ENCODE data around the gene PCBP2. TPM values are rescaled to one million over a fixed set of nuclear protein-coding genes. Genes with fewer than 3 reads are reported as not detected.

The PCBP2 gene
- total and polyA plus RNA-seq, 12 donors = 255 to 1,158 (median 546) TPM

GRCh38 chr12:53466640-53467039 is 14.7 kb downstream of the PCBP2 start:
- no peak overlapping the region for H3K4me3 ChIP-seq
- H3K36me3 ChIP-seq (replicated peaks in 1 of 2) = peaks cover 0 to 100% of the 10 kb centered on the region in 2 donors
- peaks cover 10 to 34% of the 10 kb centered on the region in 2 donors for H3K4me1 ChIP-seq (replicated peaks in 1 of 2)
- no peak for DNase-seq
- TF ChIP-seq CTCF (IDR thresholded peaks at IDR 0.05) (no peak), POLR2A (IDR thresholded peaks at IDR 0.05) (no peak)
- H3K27me3 ChIP-seq = no peaks in the 10 kb centered on the region
- H3K9me3 ChIP-seq (replicated peaks in 1 of 3) = no peaks in the 10 kb centered on the region
- 69 to 75% (median 75%) methylated on average over 4 of the region's 4 CpGs for WGBS, 4 donors
- H3K27ac ChIP-seq = no peak overlapping the region
- intact Hi-C loops (cut with DNase I) = no loop called here

GRCh38 chr12:53467082-53467481 is 15.2 kb downstream of the PCBP2 start:
- Histone ChIP-seq H3K4me1 (replicated peaks in 1 of 2) (peaks cover 6 to 32% of the 10 kb centered on the region in 2 donors), H3K36me3 (replicated peaks in 1 of 2) (peaks cover 0 to 100% of the 10 kb centered on the region in 2 donors), H3K27me3 (no peaks in the 10 kb centered on the region), H3K27ac (no peak overlapping the region), H3K4me3 (no peak overlapping the region), H3K9me3 (replicated peaks in 1 of 3) (no peaks in the 10 kb centered on the region)
- DNase-seq = no peak
- intact Hi-C loops (cut with DNase I) = no loop called here
- TF ChIP-seq POLR2A (IDR thresholded peaks at IDR 0.05) (no peak), CTCF (IDR thresholded peaks at IDR 0.05) (no peak)
- whole genome bisulfite sequencing, 4 donors = 50 to 63% (median 55%) methylated on average over 5 of the region's 5 CpGs

GRCh38 chr12:53467880-53468279 is 16.0 kb downstream of the PCBP2 start:
- Histone ChIP-seq H3K36me3 (replicated peaks in 1 of 2) (peaks cover 0 to 100% of the 10 kb centered on the region in 2 donors), H3K27me3 (no peaks in the 10 kb centered on the region), H3K4me1 (replicated peaks in 1 of 2) (peaks cover 9 to 33% of the 10 kb centered on the region in 2 donors), H3K27ac (peak overlapping the region in 1 of 5 donors; percentile 35), H3K9me3 (replicated peaks in 1 of 3) (no peaks in the 10 kb centered on the region), H3K4me3 (no peak overlapping the region)
- intact Hi-C loops (cut with DNase I) = no loop called here
- 61 to 79% (median 72%) methylated on average over 2 of the region's 2 CpGs for WGBS, 4 donors
- DNase-seq = no peak
- TF ChIP-seq POLR2A (IDR thresholded peaks at IDR 0.05) = no peak
- TF ChIP-seq CTCF (IDR thresholded peaks at IDR 0.05) = no peak

GRCh38 chr12:53468282-53468681 is 16.4 kb downstream of the PCBP2 start:
- peak overlapping the region in 1 of 5 donors; percentile 35 for H3K27ac ChIP-seq
- DNase-seq = no peak
- intact Hi-C loops (cut with DNase I) = no loop called here
- peaks cover 0 to 100% of the 10 kb centered on the region in 2 donors for H3K36me3 ChIP-seq (replicated peaks in 1 of 2)
- TF ChIP-seq POLR2A (IDR thresholded peaks at IDR 0.05) (no peak), CTCF (IDR thresholded peaks at IDR 0.05) (no peak)
- no peak overlapping the region for H3K4me3 ChIP-seq
- no peaks in the 10 kb centered on the region for H3K9me3 ChIP-seq (replicated peaks in 1 of 3)
- peaks cover 13 to 33% of the 10 kb centered on the region in 2 donors for H3K4me1 ChIP-seq (replicated peaks in 1 of 2)
- 47 to 69% (median 64%) methylated on average over 1 of the region's 1 CpG for WGBS, 4 donors
- no peaks in the 10 kb centered on the region for H3K27me3 ChIP-seq

Measured in adrenal gland (tissue), 12 donors.